Measurements from ENCODE around the gene ZNF394. TPM values are rescaled to one million over a fixed set of nuclear protein-coding genes. Genes with fewer than 3 reads are reported as not detected.
A peak's percentile ranks its signal among the peaks of the same experiment; 100 is the strongest.
"Not testable (repeated sequence)": the region's sequence is repeated elsewhere in the genome, so short reads cannot be mapped to it uniquely, and the experiment has no call there.

ZNF394 gene
- total and polyA plus RNA-seq, 2 donors: 17.3 to 38.8 TPM

- WGBS: 2% methylated on average over 11 of the region's 11 CpGs
Measured at GRCh38 chr7:99505324-99505662, 5.2 kb upstream of the ZNF394 start.

GRCh38 chr7:99504603-99505323 lies 4.7 kb upstream of the ZNF394 start, which contains the start of gene ZKSCAN5:
ZKSCAN5 (plus strand) TSS chr7:99504662; CDS start chr7:99506045, 1,383 bp downstream.
- Histone ChIP-seq H3K4me1 (ENCODE audit: insufficient read depth) (peaks cover 5% of the 10 kb centered on the region), H3K4me3 (ENCODE audit: low read depth, low read length) (peak within 1 kb of the TSS; percentile 69), H3K36me3 (ENCODE audit: insufficient read depth) (no peaks in the 10 kb centered on the region), H3K27ac (ENCODE audit: low read depth) (peak within 1 kb of the TSS; percentile 96)
- WGBS: under 1% methylated on average over 53 of the region's 53 CpGs
- DNase-seq (ENCODE audit: extremely low spot score): peak; percentile 97

More at GRCh38 chr7:99505324-99505662, 5.2 kb upstream of the ZNF394 start:
- no peak for DNase-seq (ENCODE audit: extremely low spot score)
- H3K27ac ChIP-seq (ENCODE audit: low read depth): peak overlapping the region; percentile 71
- peak overlapping the region; percentile 69 for H3K4me3 ChIP-seq (ENCODE audit: low read depth, low read length)
- H3K4me1 ChIP-seq (ENCODE audit: insufficient read depth): peaks cover 5% of the 10 kb centered on the region
- no peaks in the 10 kb centered on the region for H3K36me3 ChIP-seq (ENCODE audit: insufficient read depth)

- DNase-seq (ENCODE audit: extremely low spot score): no peak
- WGBS: 7% methylated on average over 19 of the region's 19 CpGs
- peaks cover 5% of the 10 kb centered on the region for H3K4me1 ChIP-seq (ENCODE audit: insufficient read depth)
- H3K36me3 ChIP-seq (ENCODE audit: insufficient read depth): no peaks in the 10 kb centered on the region
- H3K27ac ChIP-seq (ENCODE audit: low read depth): peak overlapping the region; percentile 96
- peak overlapping the region; percentile 69 for H3K4me3 ChIP-seq (ENCODE audit: low read depth, low read length)
Measured at GRCh38 chr7:99504281-99504602, 4.2 kb upstream of the ZNF394 start.

- DNase-seq (ENCODE audit: extremely low spot score); H3K4me3 ChIP-seq (ENCODE audit: low read depth, low read length); H3K36me3 ChIP-seq (ENCODE audit: insufficient read depth); H3K27ac ChIP-seq (ENCODE audit: low read depth); H3K4me1 ChIP-seq (ENCODE audit: insufficient read depth): not testable (repeated sequence)
- 93% methylated on average over 12 of the region's 12 CpGs for WGBS
Measured at GRCh38 chr7:99501236-99501635, 1.2 kb upstream of the ZNF394 start.

- H3K36me3 ChIP-seq (ENCODE audit: insufficient read depth): no peaks in the 10 kb centered on the region
- H3K27ac ChIP-seq (ENCODE audit: low read depth): no peak overlapping the region
- peaks cover 3% of the 10 kb centered on the region for H3K4me1 ChIP-seq (ENCODE audit: insufficient read depth)
- DNase-seq (ENCODE audit: extremely low spot score): no peak
- WGBS: 52% methylated on average over 16 of the region's 16 CpGs
- peak overlapping the region; percentile 88 for H3K4me3 ChIP-seq (ENCODE audit: low read depth, low read length)
Measured at GRCh38 chr7:99500637-99501009, 542 bp upstream of the ZNF394 start.

GRCh38 chr7:99499371-99499720 lies 735 bp downstream of the ZNF394 start:
- Histone ChIP-seq H3K4me1 (ENCODE audit: insufficient read depth) (peaks cover 3% of the 10 kb centered on the region), H3K27ac (ENCODE audit: low read depth) (peak overlapping the region; percentile 95)
- under 1% methylated on average over 14 of the region's 14 CpGs for WGBS

GRCh38 chr7:99498546-99498944 lies 1.5 kb downstream of the ZNF394 start:
- no peak overlapping the region for H3K27ac ChIP-seq (ENCODE audit: low read depth)
- peak overlapping the region; percentile 88 for H3K4me3 ChIP-seq (ENCODE audit: low read depth, low read length)

More at GRCh38 chr7:99499371-99499720, 735 bp downstream of the ZNF394 start:
- DNase-seq (ENCODE audit: extremely low spot score): no peak
- Histone ChIP-seq H3K4me3 (ENCODE audit: low read depth, low read length) (peak overlapping the region; percentile 88), H3K36me3 (ENCODE audit: insufficient read depth) (no peaks in the 10 kb centered on the region)

GRCh38 chr7:99497766-99498545 lies 2.1 kb downstream of the ZNF394 start:
- H3K4me1 ChIP-seq (ENCODE audit: insufficient read depth): peaks cover 3% of the 10 kb centered on the region
- no peak overlapping the region for H3K27ac ChIP-seq (ENCODE audit: low read depth)
- 81% methylated on average over 6 of the region's 6 CpGs for WGBS

More at GRCh38 chr7:99498546-99498944, 1.5 kb downstream of the ZNF394 start:
- Histone ChIP-seq H3K4me1 (ENCODE audit: insufficient read depth) (peaks cover 3% of the 10 kb centered on the region), H3K36me3 (ENCODE audit: insufficient read depth) (peaks cover 6% of the 10 kb centered on the region)
- no peak for DNase-seq (ENCODE audit: extremely low spot score)
- 70% methylated on average over 11 of the region's 11 CpGs for WGBS

GRCh38 chr7:99493823-99494222 lies 6.3 kb downstream of the ZNF394 start:
- WGBS: over 99% methylated on average over 6 of the region's 6 CpGs
- H3K27ac ChIP-seq (ENCODE audit: low read depth): no peak overlapping the region
- DNase-seq (ENCODE audit: extremely low spot score): no peak
- H3K36me3 ChIP-seq (ENCODE audit: insufficient read depth): peaks cover 6% of the 10 kb centered on the region
- no peak overlapping the region for H3K4me3 ChIP-seq (ENCODE audit: low read depth, low read length)
- H3K4me1 ChIP-seq (ENCODE audit: insufficient read depth): peaks cover 3% of the 10 kb centered on the region

More at GRCh38 chr7:99497766-99498545, 2.1 kb downstream of the ZNF394 start:
- Histone ChIP-seq H3K4me3 (ENCODE audit: low read depth, low read length) (peak overlapping the region; percentile 88), H3K36me3 (ENCODE audit: insufficient read depth) (peaks cover 6% of the 10 kb centered on the region)
- no peak for DNase-seq (ENCODE audit: extremely low spot score)

- WGBS: 55% methylated on average over 3 of the region's 3 CpGs
- H3K4me1 ChIP-seq (ENCODE audit: insufficient read depth): no peaks in the 10 kb centered on the region
- no peak overlapping the region for H3K27ac ChIP-seq (ENCODE audit: low read depth)
- no peak overlapping the region for H3K4me3 ChIP-seq (ENCODE audit: low read depth, low read length)
- H3K36me3 ChIP-seq (ENCODE audit: insufficient read depth): peaks cover 6% of the 10 kb centered on the region
- DNase-seq (ENCODE audit: extremely low spot score): no peak
Measured at GRCh38 chr7:99490878-99491277, 9.2 kb downstream of the ZNF394 start.

- Histone ChIP-seq H3K4me3 (ENCODE audit: low read depth, low read length) (no peak overlapping the region), H3K27ac (ENCODE audit: low read depth) (no peak overlapping the region), H3K36me3 (ENCODE audit: insufficient read depth) (peaks cover 5% of the 10 kb centered on the region), H3K4me1 (ENCODE audit: insufficient read depth) (no peaks in the 10 kb centered on the region)
- DNase-seq (ENCODE audit: extremely low spot score): no peak
- 93% methylated on average over 4 of the region's 4 CpGs for WGBS
Measured at GRCh38 chr7:99489235-99489634, 10.8 kb downstream of the ZNF394 start.

- Histone ChIP-seq H3K4me3 (ENCODE audit: low read depth, low read length) (no peak overlapping the region), H3K27ac (ENCODE audit: low read depth) (no peak overlapping the region), H3K36me3 (ENCODE audit: insufficient read depth) (no peaks in the 10 kb centered on the region), H3K4me1 (ENCODE audit: insufficient read depth) (no peaks in the 10 kb centered on the region)
- 88% methylated on average over 5 of the region's 5 CpGs for WGBS
- DNase-seq (ENCODE audit: extremely low spot score): no peak
Measured at GRCh38 chr7:99485094-99485493, 15.0 kb downstream of the ZNF394 start.

- Histone ChIP-seq H3K4me3 (ENCODE audit: low read depth, low read length) (no peak overlapping the region), H3K4me1 (ENCODE audit: insufficient read depth) (no peaks in the 10 kb centered on the region), H3K27ac (ENCODE audit: low read depth) (no peak overlapping the region), H3K36me3 (ENCODE audit: insufficient read depth) (no peaks in the 10 kb centered on the region)
- no peak for DNase-seq (ENCODE audit: extremely low spot score)
- 76% methylated on average over 15 of the region's 15 CpGs for WGBS
Measured at GRCh38 chr7:99478464-99479440, 21.3 kb downstream of the ZNF394 start.
